GM11168 (cell line): ENCODE results near the gene SERPINI1.

Experiments
- in situ Hi-C: fragments of 300-500 bp; cut with MboI; formaldehyde crosslinking; loops from one replicate; pipeline ENCODE4 v1.12.0; 2022; ENCODE audit warnings: low sequenced_read_pairs; ENCODE audit not compliant: unreplicated experiment

SERPINI1 gene

DNA sequence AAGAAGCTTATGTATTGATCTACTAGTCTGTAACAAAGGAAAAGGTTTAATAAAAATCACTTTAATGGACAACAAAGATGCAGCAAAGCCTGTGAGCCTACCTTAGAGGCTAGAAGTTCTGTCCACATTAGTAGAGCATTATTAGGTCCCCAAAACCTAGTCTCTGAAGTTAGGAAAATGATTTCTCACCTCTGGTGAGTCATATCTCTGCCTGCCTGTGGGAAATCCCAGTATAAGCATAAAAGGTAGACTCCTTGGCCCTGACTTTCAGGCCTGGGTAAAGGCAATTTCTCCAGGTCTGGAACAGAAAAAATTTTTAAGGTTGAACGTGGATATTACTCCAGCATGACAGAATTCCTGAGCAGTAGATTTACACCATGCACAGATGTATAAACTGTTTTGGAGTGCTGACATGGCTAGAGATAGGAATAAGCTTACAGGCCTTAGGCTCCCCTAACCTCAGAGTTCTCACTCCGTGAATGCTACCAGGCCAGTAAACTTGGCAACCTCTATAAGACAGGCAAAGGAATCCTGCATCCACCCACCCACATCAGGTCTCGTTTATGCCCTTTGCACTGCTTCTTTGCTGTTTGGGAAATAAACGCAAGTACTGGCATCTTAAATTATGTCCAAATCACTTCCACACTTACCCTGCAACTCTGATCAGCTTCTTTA lies 104.1 kb downstream of the SERPINI1 start:
- in situ Hi-C loops = no loop called here

DNA sequence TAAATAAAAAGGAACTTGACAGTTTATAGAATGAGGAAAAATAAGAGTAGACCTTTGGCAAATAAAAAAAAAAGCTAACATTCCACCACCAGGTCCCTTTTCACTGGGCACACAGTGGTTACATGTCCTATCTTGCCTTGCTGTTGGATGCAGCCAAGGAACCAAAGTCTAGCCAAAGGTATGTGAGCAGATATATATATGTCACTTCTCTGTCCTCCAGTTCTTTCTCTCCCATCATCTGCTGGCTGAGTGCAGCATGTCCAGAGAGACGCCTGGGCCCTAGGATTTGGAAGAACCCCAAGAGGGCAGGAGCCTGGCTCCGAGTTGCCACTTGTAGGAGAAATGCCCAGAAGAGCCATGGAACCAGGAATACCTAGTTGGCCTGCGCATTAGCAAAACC lies 104.7 kb downstream of the SERPINI1 start:
- in situ Hi-C loops = no loop called here

DNA sequence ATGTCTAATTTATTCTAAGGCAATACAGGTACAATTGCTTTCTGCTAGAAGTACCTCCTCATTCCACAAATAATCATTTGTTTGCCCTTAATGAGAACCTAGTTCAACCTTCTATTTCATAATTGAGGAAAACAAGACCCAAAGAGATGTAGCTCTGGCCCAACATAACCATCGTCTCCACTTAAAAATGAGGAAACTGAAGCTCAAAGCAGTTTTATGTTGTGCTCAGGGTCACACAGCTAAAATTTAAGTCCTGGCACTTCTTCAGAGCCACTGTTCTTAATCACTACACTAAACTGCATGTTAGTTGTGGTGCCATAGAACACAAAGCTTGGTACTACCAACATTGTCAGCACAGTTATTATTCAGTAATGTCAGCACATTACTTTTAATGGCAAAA lies 108.0 kb downstream of the SERPINI1 start:
- in situ Hi-C loops = no loop called here

GRCh38 chr3:167843886-167844285 lies 108.4 kb downstream of the SERPINI1 start:
- in situ Hi-C loops = no loop called here

- in situ Hi-C loops = no loop called here
Observed at GRCh38 chr3:167844528-167844927, 109.0 kb downstream of the SERPINI1 start.

DNA sequence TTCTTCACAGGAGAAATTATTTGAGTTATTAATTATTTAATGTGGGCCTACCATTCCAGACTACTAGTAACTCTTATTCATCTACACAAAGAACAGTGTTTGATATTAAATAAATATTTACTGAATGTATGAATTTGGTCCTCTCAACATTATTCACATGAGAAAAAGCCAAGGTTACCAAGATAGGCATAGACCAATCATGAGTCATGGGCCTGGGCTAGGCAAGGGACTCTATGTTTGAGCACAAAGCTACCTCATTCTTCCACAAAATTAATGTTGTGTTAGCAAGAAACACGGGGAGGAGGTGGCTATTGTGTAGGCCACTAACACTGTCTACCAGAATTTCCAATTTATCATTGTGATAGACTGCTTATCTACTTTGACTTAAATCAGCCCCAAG lies 115.7 kb downstream of the SERPINI1 start:
- in situ Hi-C loops = no loop called here

DNA sequence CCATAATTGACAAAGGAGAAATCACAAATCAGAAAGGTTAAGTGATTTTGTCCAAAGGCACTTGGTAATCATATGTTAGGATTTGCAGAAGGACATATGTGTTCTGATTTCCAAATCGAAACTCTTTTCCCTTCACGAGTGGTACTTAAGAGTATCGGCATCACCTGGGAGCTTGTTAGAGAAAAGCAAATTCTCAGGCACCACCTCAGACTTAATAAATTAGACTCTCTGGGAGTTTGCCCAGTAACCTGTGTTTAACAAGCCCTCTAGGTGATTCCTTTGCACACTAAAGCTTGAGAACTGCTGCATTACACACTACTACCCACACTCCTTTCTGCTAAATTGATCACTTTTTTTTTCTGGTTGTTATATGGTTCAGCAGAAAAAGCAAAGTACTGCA lies 116.2 kb downstream of the SERPINI1 start:
- in situ Hi-C loops = no loop called here

GRCh38 chr3:167852216-167852615 lies 116.7 kb downstream of the SERPINI1 start:
- in situ Hi-C loops = no loop called here

DNA sequence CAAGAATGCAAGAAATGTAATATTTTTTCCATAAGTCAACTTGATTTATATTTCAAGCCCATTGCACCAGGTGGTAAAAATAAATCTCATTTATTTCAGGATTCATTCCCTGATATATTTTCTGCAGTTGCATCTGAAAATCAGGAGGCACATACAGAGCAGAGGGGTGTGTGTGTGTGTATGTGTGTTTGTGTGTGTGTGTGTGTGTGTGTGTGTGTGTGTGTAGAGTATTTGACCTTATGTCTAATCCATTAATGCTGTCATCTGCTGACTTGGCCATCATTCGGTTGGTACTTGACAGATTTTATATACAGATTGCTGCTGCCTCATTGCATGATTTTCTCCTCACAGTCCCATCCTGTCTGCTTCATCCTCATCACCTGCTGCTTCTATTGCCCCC lies 118.5 kb downstream of the SERPINI1 start:
- in situ Hi-C loops = no loop called here

DNA sequence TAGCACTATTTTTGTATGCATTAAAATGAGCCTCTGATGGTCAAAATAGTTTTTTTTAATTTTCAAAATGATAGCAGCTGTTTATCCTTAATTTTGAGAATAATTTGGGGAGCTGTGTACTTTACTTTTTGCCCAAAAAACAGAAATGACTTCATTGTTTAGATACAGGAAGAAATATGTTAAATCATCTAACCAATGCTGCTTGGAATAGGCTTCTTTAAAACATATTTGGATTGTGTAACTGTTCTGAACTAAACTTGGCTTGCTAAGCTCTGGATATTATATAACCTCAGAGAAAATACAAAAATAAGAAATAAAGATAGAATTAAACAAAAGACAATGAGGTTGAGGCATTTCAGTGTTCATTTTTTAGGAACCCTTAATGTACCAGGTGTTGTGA lies 119.3 kb downstream of the SERPINI1 start:
- in situ Hi-C loops = no loop called here

GRCh38 chr3:167855306-167855705 lies 119.8 kb downstream of the SERPINI1 start:
- in situ Hi-C loops = no loop called here

DNA sequence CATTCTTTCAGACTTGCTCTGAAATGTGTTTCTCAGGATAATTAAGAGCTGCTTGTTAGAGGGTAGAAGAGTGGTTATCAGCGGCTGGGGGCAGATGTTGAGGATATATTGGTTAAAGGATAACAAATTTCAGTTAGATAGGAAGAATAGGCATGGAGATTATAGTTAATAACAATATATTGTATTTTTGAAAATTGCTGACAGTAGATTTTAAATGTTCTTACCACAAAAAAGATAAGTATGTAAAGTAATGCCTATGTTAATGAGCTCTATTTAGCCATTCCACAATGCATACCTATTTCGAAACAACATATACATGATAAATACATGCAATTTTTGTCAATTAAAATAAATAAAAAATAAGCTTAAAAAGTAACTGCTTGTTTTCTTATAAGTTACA lies 123.3 kb downstream of the SERPINI1 start:
- in situ Hi-C loops = no loop called here

DNA sequence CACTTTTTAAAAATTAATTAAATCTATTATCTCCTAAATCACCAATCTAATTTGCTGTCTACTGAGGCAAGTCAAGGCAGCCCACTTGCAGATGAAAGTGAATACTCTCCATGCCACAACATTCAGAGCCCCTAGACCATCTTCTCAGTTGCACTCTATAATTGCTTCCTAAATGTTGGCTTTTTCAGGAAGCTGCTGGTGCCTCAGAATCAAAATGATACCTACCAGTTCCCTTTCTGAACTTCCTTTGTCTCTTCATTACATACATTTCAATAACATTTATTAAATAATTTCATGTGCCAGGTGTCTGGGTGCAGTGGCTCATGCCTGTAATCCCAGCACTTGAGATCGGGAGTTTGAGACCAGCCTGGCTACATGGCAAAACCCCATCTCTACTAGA lies 124.1 kb downstream of the SERPINI1 start:
- in situ Hi-C loops = no loop called here

GRCh38 chr3:167861649-167862048 lies 126.1 kb downstream of the SERPINI1 start:
- in situ Hi-C loops = no loop called here

GRCh38 chr3:167862104-167862730 lies 126.7 kb downstream of the SERPINI1 start:
- in situ Hi-C loops = no loop called here

- in situ Hi-C loops = no loop called here
Observed at GRCh38 chr3:167863811-167864551, 128.5 kb downstream of the SERPINI1 start.

- in situ Hi-C loops = no loop called here
Observed at GRCh38 chr3:167864552-167864874, 129.0 kb downstream of the SERPINI1 start.

DNA sequence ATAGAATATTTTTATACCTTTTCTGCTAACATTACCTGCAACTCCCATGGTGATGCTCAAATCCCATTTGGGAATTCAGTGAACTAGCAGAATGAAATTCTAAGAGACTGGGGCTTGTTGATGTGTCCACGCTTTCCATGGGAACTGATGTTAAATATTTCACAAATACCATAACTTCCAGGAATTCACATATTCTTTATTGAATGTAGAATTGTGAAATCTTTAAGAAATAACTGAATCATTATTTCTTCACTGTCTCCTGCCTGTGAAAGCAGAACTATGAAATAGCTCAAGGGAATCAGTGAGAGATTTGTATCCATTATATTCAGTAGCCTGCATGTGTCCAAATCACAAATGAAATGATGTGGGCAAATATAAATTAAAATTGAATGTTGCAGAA lies 130.8 kb downstream of the SERPINI1 start:
- in situ Hi-C loops = no loop called here

DNA sequence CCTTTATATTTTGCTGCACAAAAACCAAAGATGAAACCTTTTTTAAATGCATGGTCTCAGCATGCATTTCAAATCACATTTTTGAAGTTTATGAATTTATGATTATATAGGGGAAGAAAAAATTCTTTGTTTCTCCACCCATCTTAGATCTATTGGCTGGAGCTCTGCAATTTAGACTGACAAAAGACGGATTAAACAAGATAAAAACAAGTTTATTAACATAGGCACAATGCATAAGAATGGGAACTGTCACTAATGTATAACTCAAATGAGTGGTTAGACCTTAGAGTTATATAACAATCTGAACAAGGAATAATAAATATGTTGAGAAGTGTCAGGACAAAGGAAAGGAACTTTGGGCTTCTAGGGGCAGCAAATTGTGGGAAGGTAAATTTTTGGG lies 132.5 kb downstream of the SERPINI1 start:
- in situ Hi-C loops = no loop called here

DNA sequence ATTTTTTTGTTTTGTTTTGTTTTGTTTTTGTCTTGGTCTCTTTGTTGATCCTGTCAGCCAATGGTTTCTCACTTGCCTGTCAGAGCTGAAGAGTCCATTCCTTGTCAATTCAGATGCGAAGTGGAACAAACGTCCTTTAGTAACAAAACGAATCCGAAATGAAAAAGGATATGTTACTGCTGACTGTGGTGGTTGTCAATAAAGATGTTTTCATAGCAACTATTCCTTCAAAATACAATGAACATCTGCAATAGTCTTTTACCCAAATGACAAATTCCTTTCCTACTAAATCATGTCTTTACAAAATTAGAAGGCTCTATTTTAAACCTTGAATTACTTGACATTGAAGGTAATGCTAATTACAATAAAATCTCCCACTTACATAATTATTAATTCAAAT lies 134.7 kb downstream of the SERPINI1 start:
- in situ Hi-C loops = no loop called here

- in situ Hi-C loops = no loop called here
Observed at GRCh38 chr3:167870759-167871158, 135.2 kb downstream of the SERPINI1 start.

- in situ Hi-C loops = no loop called here
Observed at GRCh38 chr3:167872032-167872431, 136.5 kb downstream of the SERPINI1 start.
